IMR-90 (cell line): ENCODE results near the gene XRCC4.

Experiments
- CTCF ChIP-seq: conservative IDR thresholded peaks from 2 replicates; pipeline ENCODE4 v1.5.1; 2012; ENCODE audit warnings: mild to moderate bottlenecking, low read depth, low read length, improper control_type of control experiment
- FOS ChIP-seq: fragments of 150-350 bp; IDR thresholded peaks from 2 replicates; pipeline ENCODE4 v1.6.1; 2016; ENCODE audit warnings: low read depth, low read length
- MAZ ChIP-seq: IDR thresholded peaks from 2 replicates; pipeline ENCODE4 v1.6.1; 2012; ENCODE audit warnings: low read depth, mild to moderate bottlenecking, low read length, improper control_type of control experiment, moderate library complexity, borderline replicate concordance
- NFE2L2 ChIP-seq: fragments of 150-350 bp; IDR thresholded peaks from 2 replicates; pipeline ENCODE4 v1.6.1; 2016; ENCODE audit warnings: low read depth, mild to moderate bottlenecking, low read length
- POLR2A ChIP-seq: IDR thresholded peaks from 2 replicates; pipeline ENCODE4 v1.6.1; 2012; ENCODE audit warnings: mild to moderate bottlenecking, low read depth, low read length
- SMC3 ChIP-seq: fragments of 150-350 bp; IDR thresholded peaks from 2 replicates; pipeline ENCODE4 v1.6.1; 2016; ENCODE audit warnings: low read depth, mild to moderate bottlenecking, antibody characterized with exemption, low read length, moderate library complexity
- USF2 ChIP-seq: fragments of 150-350 bp; IDR thresholded peaks from 2 replicates; pipeline ENCODE4 v1.6.1; 2017; ENCODE audit warnings: mild to moderate bottlenecking, antibody characterized with exemption, low read length, low read depth

- TF ChIP-seq POLR2A (no peak), CTCF (no peak), USF2 (no peak), FOS (no peak), NFE2L2 (no peak), MAZ (no peak), SMC3 (no peak)
Observed at GRCh38 chr5:83146441-83146840, 69.1 kb downstream of the XRCC4 start.
